ENCODE data around the gene VAT1. TPM values are rescaled to one million over a fixed set of nuclear protein-coding genes. Genes with fewer than 3 reads are reported as not detected.

Gene VAT1
- total and polyA plus RNA-seq, 2 of the 13 experiments (the other 11 are each of a cell fraction or from before 2014, with no cell fraction given), result 143 to 205 TPM

DNA sequence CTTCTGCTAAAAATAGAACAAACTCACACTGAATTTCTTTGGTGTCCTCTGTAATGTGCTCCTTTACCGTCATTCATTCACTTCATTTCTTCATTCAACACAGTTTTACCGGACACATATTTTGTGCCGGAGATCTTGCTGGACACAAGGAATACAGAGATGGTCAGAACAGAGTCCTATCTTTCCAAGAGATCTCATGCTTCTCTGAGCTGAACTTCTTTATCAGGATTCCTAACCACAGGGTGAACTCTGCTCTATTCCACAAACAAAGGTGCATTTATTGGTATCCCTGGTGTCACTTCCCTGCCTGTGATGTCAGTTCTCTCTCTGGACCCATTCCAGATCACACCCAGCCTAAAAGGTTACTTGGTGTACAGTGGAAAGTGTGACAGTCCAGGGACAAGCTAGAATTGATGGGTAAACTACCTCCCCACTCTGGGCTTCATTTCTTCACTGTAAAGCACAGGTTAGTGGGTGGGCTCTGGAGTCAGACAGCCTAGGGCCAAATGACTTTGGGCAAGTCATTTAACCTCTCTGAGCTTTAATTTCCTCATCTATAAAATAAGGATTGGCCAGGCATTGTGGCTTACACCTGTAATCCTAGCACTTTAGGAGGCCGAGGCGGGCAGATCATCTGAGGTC lies 11.4 kb downstream of the VAT1 start (continued):
- TF ChIP-seq ZNF138 (CRISPR knock-in tag; IDR thresholded peaks at IDR 0.05; ENCODE audit: low read depth) (no peak), RBM39 (IDR thresholded peaks at IDR 0.05; ENCODE audit: low read depth, low read length, poor library complexity, severe bottlenecking) (no peak), GZF1 (CRISPR knock-in tag; IDR thresholded peaks at IDR 0.05) (no peak), NKX3-1 (CRISPR knock-in tag; IDR thresholded peaks at IDR 0.05) (no peak), ATF1 (CRISPR knock-in tag; IDR thresholded peaks at IDR 0.05) (peak; percentile 74), ZNF543 (CRISPR knock-in tag; IDR thresholded peaks at IDR 0.05) (no peak), KDM6A (CRISPR knock-in tag; IDR thresholded peaks at IDR 0.05; ENCODE audit: low read depth) (peak; percentile 79; the same call in 1 of the 2 replicates), EHMT2 (IDR thresholded peaks at IDR 0.05; ENCODE audit: borderline replicate concordance, low read depth, low read length) (no peak), JUND (CRISPR knock-in tag; IDR thresholded peaks at IDR 0.05) (no peak), FOXJ3 (CRISPR knock-in tag; IDR thresholded peaks at IDR 0.05; ENCODE audit: borderline replicate concordance) (peak; percentile 12; the same call in 1 of the 2 replicates), ZNF83 (CRISPR knock-in tag; IDR thresholded peaks at IDR 0.05; ENCODE audit: borderline replicate concordance) (no peak), TCF12 (IDR thresholded peaks at IDR 0.05) (no peak), TCF12 (CRISPR knock-in tag; IDR thresholded peaks at IDR 0.05) (no peak)
- TF ChIP-seq, protein P1, sequence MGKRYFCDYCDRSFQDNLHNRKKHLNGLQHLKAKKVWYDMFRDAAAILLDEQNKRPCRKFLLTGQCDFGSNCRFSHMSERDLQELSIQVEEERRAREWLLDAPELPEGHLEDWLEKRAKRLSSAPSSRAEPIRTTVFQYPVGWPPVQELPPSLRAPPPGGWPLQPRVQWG (CRISPR knock-in tag; IDR thresholded peaks at IDR 0.05; ENCODE audit: borderline replicate concordance, low read depth), result no peak
- TF ChIP-seq, protein P2, sequence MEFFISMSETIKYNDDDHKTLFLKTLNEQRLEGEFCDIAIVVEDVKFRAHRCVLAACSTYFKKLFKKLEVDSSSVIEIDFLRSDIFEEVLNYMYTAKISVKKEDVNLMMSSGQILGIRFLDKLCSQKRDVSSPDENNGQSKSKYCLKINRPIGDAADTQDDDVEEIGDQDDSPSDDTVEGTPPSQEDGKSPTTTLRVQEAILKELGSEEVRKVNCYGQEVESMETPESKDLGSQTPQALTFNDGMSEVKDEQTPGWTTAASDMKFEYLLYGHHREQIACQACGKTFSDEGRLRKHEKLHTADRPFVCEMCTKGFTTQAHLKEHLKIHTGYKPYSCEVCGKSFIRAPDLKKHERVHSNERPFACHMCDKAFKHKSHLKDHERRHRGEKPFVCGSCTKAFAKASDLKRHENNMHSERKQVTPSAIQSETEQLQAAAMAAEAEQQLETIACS (CRISPR knock-in tag; IDR thresholded peaks at IDR 0.05), result no peak
- TF ChIP-seq, protein P3, sequence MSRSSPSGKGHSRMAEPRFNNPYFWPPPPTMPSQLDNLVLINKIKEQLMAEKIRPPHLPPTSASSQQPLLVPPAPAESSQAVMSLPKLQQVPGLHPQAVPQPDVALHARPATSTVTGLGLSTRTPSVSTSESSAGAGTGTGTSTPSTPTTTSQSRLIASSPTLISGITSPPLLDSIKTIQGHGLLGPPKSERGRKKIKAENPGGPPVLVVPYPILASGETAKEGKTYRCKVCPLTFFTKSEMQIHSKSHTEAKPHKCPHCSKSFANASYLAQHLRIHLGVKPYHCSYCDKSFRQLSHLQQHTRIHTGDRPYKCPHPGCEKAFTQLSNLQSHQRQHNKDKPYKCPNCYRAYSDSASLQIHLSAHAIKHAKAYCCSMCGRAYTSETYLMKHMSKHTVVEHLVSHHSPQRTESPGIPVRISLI (CRISPR knock-in tag; IDR thresholded peaks at IDR 0.05; ENCODE audit: borderline replicate concordance), result no peak
- TF ChIP-seq, protein P4, sequence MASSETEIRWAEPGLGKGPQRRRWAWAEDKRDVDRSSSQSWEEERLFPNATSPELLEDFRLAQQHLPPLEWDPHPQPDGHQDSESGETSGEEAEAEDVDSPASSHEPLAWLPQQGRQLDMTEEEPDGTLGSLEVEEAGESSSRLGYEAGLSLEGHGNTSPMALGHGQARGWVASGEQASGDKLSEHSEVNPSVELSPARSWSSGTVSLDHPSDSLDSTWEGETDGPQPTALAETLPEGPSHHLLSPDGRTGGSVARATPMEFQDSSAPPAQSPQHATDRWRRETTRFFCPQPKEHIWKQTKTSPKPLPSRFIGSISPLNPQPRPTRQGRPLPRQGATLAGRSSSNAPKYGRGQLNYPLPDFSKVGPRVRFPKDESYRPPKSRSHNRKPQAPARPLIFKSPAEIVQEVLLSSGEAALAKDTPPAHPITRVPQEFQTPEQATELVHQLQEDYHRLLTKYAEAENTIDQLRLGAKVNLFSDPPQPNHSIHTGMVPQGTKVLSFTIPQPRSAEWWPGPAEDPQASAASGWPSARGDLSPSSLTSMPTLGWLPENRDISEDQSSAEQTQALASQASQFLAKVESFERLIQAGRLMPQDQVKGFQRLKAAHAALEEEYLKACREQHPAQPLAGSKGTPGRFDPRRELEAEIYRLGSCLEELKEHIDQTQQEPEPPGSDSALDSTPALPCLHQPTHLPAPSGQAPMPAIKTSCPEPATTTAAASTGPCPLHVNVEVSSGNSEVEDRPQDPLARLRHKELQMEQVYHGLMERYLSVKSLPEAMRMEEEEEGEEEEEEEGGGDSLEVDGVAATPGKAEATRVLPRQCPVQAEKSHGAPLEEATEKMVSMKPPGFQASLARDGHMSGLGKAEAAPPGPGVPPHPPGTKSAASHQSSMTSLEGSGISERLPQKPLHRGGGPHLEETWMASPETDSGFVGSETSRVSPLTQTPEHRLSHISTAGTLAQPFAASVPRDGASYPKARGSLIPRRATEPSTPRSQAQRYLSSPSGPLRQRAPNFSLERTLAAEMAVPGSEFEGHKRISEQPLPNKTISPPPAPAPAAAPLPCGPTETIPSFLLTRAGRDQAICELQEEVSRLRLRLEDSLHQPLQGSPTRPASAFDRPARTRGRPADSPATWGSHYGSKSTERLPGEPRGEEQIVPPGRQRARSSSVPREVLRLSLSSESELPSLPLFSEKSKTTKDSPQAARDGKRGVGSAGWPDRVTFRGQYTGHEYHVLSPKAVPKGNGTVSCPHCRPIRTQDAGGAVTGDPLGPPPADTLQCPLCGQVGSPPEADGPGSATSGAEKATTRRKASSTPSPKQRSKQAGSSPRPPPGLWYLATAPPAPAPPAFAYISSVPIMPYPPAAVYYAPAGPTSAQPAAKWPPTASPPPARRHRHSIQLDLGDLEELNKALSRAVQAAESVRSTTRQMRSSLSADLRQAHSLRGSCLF (CRISPR knock-in tag; IDR thresholded peaks at IDR 0.05; ENCODE audit: borderline replicate concordance), result no peak
- TF ChIP-seq, protein P5, sequence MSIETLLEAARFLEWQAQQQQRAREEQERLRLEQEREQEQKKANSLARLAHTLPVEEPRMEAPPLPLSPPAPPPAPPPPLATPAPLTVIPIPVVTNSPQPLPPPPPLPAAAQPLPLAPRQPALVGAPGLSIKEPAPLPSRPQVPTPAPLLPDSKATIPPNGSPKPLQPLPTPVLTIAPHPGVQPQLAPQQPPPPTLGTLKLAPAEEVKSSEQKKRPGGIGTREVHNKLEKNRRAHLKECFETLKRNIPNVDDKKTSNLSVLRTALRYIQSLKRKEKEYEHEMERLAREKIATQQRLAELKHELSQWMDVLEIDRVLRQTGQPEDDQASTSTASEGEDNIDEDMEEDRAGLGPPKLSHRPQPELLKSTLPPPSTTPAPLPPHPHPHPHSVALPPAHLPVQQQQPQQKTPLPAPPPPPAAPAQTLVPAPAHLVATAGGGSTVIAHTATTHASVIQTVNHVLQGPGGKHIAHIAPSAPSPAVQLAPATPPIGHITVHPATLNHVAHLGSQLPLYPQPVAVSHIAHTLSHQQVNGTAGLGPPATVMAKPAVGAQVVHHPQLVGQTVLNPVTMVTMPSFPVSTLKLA (IDR thresholded peaks at IDR 0.05), result 0 out of 2 replicates have a peak, but pooled peaks have one; percentile 8
